ENCODE results near the gene GIPC1. TPM values are rescaled to one million over a fixed set of nuclear protein-coding genes. Genes with fewer than 3 reads are reported as not detected.

GIPC1 gene
- total and polyA plus RNA-seq, 12 donors = 41.6 to 84.1 (median 46.6) TPM

DNA sequence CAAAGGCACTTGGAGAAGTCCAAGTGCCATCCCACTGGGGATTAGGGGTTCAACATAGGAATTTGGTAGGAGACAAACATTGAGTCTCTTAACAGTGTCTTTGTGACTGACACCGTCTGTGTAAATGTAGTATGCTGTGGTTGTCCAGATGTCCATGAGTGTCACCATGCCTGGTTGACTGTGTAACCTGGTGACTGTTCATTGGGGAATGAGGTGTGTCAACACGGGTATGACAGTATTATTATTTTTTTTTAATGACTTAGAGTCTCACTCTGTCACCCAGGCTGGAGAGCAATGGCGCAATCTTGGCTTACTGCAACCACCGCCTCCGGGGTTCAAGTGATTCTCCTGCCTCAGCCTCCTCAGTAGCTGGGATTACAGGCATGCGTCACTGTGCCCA is 46.6 kb downstream of the GIPC1 start:
- intact Hi-C loops (cut with DNase I) = no loop called here
- WGBS, 2 donors = 93 to 95% methylated on average over 6 of the region's 6 CpGs
- ATAC-seq (no peak), DNase-seq (no peak)
- no peaks in the 10 kb centered on the region for H3K27me3 ChIP-seq
- no peaks in the 10 kb centered on the region for H3K9me3 ChIP-seq
- no peak overlapping the region for H3K4me3 ChIP-seq
- TF ChIP-seq, protein P1, sequence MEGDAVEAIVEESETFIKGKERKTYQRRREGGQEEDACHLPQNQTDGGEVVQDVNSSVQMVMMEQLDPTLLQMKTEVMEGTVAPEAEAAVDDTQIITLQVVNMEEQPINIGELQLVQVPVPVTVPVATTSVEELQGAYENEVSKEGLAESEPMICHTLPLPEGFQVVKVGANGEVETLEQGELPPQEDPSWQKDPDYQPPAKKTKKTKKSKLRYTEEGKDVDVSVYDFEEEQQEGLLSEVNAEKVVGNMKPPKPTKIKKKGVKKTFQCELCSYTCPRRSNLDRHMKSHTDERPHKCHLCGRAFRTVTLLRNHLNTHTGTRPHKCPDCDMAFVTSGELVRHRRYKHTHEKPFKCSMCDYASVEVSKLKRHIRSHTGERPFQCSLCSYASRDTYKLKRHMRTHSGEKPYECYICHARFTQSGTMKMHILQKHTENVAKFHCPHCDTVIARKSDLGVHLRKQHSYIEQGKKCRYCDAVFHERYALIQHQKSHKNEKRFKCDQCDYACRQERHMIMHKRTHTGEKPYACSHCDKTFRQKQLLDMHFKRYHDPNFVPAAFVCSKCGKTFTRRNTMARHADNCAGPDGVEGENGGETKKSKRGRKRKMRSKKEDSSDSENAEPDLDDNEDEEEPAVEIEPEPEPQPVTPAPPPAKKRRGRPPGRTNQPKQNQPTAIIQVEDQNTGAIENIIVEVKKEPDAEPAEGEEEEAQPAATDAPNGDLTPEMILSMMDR (IDR thresholded peaks at IDR 0.05) = no peak
- H3K27ac ChIP-seq = no peak overlapping the region
- peaks cover under 1 to 100% (median 94%) of the 10 kb centered on the region in 9 donors for H3K36me3 ChIP-seq
- no peaks in the 10 kb centered on the region for H3K4me1 ChIP-seq

DNA sequence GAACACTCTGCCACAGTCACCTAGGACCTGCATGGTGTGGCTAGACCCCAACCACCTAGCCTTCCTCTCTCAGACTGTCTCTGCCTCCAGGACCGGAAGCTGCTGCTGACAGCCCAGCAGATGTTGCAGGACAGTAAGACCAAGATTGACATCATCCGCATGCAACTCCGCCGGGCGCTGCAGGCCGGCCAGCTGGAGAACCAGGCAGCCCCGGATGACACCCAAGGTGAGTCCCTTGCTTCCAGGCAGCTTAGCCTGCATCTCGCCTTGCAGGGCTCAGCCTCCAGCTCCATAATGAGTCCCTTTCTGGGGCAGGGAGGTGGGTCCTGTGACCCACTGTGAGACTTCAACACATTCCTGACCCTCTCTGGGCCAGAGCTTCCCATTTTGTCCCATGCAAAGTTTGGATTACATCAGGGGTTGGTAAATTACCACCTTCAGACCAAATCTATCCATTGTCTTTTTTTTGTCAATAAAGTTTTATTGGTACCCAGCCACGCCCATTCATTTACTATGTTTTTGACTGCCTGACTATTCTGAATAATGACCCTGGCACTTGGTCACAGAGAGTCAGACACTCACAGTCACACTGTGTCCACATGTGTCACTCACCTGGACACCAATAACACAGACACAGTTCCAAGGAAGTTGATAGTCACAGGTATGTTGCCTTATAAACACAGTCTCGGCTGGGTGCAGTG is 49.4 kb downstream of the GIPC1 start:
- intact Hi-C loops (cut with DNase I) = no loop called here
- DNase-seq (no peak), ATAC-seq (no peak)
- no peaks in the 10 kb centered on the region for H3K27me3 ChIP-seq
- H3K9me3 ChIP-seq = no peaks in the 10 kb centered on the region
- peaks cover 18 to 100% (median 95%) of the 10 kb centered on the region in 9 donors for H3K36me3 ChIP-seq
- TF ChIP-seq, protein P1 (IDR thresholded peaks at IDR 0.05) = no peak
- WGBS, 2 donors = 97% methylated on average over 10 of the region's 10 CpGs
- no peak overlapping the region for H3K4me3 ChIP-seq
- peaks cover 0 to 2% (median 0%) of the 10 kb centered on the region in 9 donors for H3K4me1 ChIP-seq
- H3K27ac ChIP-seq = no peak overlapping the region

DNA sequence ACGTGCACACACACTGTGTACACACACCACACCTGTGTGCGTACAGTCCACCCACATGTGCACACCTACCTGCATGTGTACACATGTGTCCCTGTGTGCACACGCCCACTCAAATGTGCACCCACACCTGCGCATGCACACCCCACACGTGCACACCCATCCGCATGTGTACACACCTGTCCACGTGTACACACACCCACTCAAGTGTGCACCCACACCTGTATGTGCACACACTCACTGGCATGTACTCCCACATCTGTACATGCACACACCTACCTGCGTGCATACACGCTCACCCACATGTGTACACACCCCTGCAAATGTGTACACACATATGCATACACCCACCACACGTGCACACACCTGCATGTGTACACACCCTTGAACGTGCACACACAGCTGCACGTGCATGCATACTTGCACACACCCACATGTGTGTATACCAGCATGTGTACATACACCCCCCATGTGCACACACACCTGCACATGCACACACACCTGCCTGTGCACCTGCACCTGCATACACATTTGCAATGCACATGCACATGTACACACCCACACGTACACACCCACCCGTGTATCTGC is 52.2 kb downstream of the GIPC1 start:
- TF ChIP-seq, protein P1 (IDR thresholded peaks at IDR 0.05) = no peak
- intact Hi-C loops (cut with DNase I) = loop anchor here in 1 of 10 donors (1.0 kb wide), 1 partner anchor 11 kb away; no protein-coding TSS in a partner anchor
- Histone ChIP-seq H3K27ac (no peak overlapping the region), H3K27me3 (no peaks in the 10 kb centered on the region), H3K36me3 (peaks cover 16 to 80% (median 72%) of the 10 kb centered on the region in 9 donors), H3K9me3 (no peaks in the 10 kb centered on the region), H3K4me1 (peaks cover 4 to 30% (median 25%) of the 10 kb centered on the region in 9 donors), H3K4me3 (no peak overlapping the region)
- 93 to 97% methylated on average over 14 of the region's 14 CpGs for WGBS, 2 donors
- peak in 1 of 8 donors; percentile 20 for ATAC-seq
- DNase-seq = no peak

DNA sequence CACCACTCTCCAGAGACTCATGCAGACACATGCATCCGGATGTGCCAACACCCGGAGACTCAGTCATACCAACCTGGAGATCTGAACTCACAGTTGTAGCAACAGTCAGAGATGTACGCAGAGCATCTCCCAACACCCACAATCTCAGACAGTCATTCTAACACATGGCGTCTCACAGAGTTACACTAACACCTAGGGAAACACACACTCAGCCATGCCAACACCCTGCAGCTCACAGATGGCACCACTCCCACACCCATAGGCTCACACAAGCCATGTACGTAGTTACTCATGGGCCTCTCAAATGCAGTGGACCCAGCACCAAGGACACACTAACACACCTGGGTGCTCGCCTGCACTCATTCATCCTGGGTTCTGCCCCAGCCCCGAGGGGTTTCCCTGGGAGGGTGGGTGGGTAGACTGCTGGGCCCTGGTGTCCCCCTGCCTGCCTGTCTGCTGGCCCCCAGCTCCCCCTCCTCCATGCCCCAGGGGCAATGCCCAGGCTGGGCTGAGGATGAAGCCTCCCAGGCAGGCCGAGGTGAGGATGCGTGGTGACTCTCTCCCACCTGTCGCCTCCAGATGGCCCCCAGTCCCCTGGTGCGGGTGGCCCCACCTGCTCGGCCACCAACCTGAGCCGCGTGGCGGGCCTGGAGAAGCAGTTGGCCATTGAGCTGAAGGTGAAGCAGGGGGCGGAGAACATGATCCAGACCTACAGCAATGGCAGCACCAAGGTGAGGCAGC is 52.9 kb downstream of the GIPC1 start:
- peaks cover 5 to 37% (median 32%) of the 10 kb centered on the region in 9 donors for H3K4me1 ChIP-seq
- H3K27me3 ChIP-seq = no peaks in the 10 kb centered on the region
- ATAC-seq (no peak), DNase-seq (no peak)
- TF ChIP-seq, protein P1 (IDR thresholded peaks at IDR 0.05) = no peak
- 94 to 97% methylated on average over 16 of the region's 16 CpGs for WGBS, 2 donors
- intact Hi-C loops (cut with DNase I) = loop anchor here in 1 of 10 donors (1.0 kb wide), 1 partner anchor 11 kb away; no protein-coding TSS in a partner anchor
- H3K4me3 ChIP-seq = no peak overlapping the region
- H3K36me3 ChIP-seq = peaks cover 13 to 73% (median 66%) of the 10 kb centered on the region in 9 donors
- no peak overlapping the region for H3K27ac ChIP-seq
- no peaks in the 10 kb centered on the region for H3K9me3 ChIP-seq
